DND-41 (cell line): Measurements from ENCODE around the gene CD58.

Source experiments
- EZH2 ChIP-seq: IDR thresholded peaks from 3 replicates; pipeline ENCODE4 v1.6.1; 2012; ENCODE audit warnings: borderline replicate concordance, low read depth, mild to moderate bottlenecking, moderate library complexity, low read length, inconsistent platforms; ENCODE audit not compliant: severe bottlenecking
- TF ChIP-seq, protein P1 (sequence below): IDR thresholded peaks from 2 replicates; pipeline ENCODE4 v1.5.1; 2012; ENCODE audit warnings: borderline replicate concordance, low read length, moderate library complexity, mild to moderate bottlenecking; ENCODE audit not compliant: poor library complexity, severe bottlenecking; ENCODE audit errors: extremely low read depth

DNA sequence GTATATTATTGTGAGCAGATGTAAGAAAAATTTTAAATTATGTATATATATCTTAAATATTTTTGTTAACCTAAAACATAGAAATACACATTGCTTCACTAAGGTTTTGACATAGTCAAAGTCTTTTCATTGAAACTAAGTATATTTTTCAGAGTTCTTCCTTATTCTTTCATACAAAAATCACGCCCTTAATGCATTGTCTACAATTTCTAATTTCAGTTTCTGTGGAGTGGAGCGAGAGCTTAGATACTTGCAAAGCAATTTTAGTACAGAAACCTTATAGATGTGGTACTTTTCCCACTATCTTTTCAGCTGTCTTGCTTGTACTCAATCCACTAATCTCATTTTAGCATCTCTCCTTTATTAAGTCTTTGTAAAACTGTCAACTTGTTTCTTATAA lies 63.2 kb downstream of the CD58 start:
- TF ChIP-seq, protein P1, sequence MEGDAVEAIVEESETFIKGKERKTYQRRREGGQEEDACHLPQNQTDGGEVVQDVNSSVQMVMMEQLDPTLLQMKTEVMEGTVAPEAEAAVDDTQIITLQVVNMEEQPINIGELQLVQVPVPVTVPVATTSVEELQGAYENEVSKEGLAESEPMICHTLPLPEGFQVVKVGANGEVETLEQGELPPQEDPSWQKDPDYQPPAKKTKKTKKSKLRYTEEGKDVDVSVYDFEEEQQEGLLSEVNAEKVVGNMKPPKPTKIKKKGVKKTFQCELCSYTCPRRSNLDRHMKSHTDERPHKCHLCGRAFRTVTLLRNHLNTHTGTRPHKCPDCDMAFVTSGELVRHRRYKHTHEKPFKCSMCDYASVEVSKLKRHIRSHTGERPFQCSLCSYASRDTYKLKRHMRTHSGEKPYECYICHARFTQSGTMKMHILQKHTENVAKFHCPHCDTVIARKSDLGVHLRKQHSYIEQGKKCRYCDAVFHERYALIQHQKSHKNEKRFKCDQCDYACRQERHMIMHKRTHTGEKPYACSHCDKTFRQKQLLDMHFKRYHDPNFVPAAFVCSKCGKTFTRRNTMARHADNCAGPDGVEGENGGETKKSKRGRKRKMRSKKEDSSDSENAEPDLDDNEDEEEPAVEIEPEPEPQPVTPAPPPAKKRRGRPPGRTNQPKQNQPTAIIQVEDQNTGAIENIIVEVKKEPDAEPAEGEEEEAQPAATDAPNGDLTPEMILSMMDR: no peak
- no peak for TF ChIP-seq EZH2
